ENCODE measurements around the gene MTMR4.

MTMR4 gene

DNA sequence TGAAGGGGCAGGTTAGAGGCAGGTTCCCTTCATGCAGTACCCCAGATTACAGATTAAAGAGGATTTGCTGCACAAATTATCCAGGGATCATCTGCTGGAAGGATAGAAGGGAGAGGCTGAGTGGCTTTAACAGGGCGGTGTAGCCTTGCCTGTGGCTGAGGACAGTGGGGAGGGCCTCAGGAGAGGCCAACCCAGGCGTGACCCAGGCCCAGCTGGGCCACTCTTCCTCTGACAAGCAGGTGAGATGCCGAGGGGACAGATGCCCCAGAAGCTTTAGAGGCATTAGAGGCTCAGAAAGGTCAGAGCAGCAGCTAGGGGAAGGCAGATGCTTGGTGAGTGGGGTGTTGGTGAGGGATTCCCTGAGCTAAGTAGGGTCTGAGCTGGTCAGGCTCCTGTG, 18.1 kb upstream of the MTMR4 start:
- no peak for TF ChIP-seq ZFX (IDR thresholded peaks at IDR 0.05)
- TF ChIP-seq, protein P1, sequence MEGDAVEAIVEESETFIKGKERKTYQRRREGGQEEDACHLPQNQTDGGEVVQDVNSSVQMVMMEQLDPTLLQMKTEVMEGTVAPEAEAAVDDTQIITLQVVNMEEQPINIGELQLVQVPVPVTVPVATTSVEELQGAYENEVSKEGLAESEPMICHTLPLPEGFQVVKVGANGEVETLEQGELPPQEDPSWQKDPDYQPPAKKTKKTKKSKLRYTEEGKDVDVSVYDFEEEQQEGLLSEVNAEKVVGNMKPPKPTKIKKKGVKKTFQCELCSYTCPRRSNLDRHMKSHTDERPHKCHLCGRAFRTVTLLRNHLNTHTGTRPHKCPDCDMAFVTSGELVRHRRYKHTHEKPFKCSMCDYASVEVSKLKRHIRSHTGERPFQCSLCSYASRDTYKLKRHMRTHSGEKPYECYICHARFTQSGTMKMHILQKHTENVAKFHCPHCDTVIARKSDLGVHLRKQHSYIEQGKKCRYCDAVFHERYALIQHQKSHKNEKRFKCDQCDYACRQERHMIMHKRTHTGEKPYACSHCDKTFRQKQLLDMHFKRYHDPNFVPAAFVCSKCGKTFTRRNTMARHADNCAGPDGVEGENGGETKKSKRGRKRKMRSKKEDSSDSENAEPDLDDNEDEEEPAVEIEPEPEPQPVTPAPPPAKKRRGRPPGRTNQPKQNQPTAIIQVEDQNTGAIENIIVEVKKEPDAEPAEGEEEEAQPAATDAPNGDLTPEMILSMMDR (conservative IDR thresholded peaks at IDR 0.05): no peak
- H3K27ac ChIP-seq: no peak overlapping the region

DNA sequence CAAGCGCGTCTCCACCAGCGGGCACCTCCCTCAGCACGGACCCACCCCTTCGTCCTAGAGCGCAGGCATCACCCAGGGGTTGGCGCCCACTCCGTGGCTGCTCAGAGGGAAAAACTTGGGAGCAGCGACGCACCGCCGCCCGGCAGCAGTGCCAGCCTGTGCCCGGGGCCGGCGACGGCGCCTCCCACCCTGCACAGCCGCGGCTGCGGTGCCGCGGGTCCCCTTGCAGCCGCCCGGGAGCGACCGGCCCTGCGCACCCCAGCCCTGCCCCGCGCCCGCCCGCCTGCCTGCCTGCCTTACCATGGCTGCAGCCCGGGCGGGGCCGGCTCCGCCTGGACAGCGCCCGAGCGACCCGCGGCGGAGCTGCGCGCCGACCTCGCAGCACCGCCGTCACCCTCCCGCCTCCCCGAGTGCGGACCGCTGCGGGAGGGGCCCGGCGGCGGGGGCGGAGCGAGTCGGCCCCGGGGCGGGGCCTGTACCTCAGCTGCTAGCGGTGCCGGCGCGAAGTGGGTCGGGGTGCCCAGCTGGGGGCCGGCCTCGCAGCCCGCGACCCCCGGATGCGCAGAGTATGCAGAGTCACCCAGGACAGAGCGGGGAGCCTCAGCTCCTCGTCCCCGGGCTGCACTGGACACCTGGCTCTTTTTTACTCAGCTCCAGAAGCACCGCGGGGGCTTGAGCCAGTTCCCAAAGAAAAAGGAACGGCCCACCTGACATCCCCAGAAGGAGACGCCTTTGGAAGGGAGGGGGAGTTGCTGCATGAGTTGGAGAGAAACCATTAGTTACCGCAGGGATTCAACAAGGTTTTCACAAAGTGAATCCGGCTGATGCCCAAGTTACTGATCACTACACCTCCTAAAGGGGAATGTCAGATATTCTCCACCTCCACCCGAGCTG, 17.5 kb upstream of the MTMR4 start:
- H3K27ac ChIP-seq: no peak overlapping the region
- no peak for TF ChIP-seq ZFX (IDR thresholded peaks at IDR 0.05)
- TF ChIP-seq, protein P1 (conservative IDR thresholded peaks at IDR 0.05): no peak

DNA sequence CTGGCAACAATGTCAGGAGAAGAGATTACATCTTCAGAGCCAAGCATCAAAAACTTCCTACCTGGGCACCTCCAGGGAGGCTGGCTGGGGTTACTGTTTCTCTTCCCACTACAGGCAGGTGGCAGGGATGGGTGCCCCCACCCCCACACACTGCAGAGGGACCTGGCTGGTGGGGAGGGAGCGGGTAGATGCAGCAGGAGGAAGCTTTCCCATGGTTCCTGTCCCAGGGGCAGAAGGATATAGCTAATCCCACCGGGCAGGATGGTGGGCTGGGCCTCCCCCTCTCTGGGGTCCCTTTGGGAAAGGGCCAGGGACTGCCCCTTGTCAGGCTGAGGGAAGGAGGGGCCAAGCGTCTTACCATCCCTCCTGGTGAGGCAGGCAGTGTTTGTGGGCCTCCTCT, 16.7 kb upstream of the MTMR4 start:
- no peak overlapping the region for H3K27ac ChIP-seq
- TF ChIP-seq, protein P1 (conservative IDR thresholded peaks at IDR 0.05): no peak
- TF ChIP-seq ZFX (IDR thresholded peaks at IDR 0.05): no peak

DNA sequence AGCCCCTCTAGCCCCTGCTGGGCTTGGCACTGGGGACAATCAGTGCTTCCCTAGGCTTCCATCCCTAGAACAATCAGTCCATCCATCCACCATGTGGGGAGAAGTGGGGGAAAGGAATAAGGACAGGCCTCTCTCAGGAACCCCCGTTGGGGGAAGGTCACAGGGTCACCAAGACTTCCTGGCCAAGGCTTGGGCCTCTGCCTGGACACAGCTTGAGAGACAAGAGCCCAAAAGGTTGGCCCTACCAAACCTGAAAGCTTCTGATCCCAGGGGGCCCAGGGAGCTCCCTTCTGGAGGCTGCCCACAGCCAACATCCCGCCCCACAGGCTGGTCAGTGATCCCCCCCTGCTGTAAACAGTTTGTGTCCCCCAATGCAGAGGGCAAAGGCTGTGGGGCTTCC, 16.2 kb upstream of the MTMR4 start:
- H3K27ac ChIP-seq: no peak overlapping the region
- TF ChIP-seq, protein P1 (conservative IDR thresholded peaks at IDR 0.05): no peak
- TF ChIP-seq ZFX (IDR thresholded peaks at IDR 0.05): no peak

DNA sequence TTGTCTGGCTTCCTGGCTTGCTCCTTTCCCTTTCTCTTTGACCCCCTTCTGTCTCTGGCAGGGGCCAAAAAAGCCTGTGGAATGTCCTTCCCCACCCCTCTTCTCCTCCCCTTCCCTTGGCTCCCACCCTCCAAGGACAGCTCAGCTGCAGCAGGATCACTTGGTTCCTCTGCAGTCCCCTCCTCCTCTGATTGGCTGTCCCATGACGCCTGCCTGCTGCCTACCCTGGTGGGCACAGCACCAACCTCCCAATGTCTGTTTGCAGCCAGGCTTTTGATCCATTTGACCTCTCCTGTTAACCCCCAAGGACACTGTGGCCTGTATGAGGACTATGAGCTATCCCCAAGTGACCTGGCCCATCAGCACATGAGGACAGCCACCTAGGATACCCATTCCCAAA, 14.8 kb upstream of the MTMR4 start:
- no peak overlapping the region for H3K27ac ChIP-seq
- TF ChIP-seq, protein P1 (conservative IDR thresholded peaks at IDR 0.05): no peak
- TF ChIP-seq ZFX (IDR thresholded peaks at IDR 0.05): no peak

DNA sequence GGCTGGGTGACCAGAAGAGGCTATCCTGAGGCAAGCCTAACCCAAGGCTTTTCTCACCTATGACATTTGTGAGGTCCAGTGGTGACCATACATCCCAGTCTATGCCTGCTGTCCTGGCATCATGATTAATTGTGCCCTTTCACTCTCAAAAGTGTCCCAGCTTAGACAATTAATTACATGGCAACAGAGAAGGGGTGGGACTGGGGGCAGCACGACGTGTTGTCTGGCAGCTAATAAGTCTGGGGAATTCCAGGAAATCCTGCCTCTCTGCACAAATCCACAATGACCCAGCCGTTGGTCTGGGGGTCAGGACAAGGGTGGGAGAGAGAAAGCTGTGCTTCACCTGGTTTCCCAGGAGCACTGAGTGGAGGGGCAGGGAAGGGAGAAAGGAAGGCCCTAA, 14.0 kb upstream of the MTMR4 start:
- no peak overlapping the region for H3K27ac ChIP-seq
- TF ChIP-seq ZFX (IDR thresholded peaks at IDR 0.05): no peak
- TF ChIP-seq, protein P1 (conservative IDR thresholded peaks at IDR 0.05): no peak

DNA sequence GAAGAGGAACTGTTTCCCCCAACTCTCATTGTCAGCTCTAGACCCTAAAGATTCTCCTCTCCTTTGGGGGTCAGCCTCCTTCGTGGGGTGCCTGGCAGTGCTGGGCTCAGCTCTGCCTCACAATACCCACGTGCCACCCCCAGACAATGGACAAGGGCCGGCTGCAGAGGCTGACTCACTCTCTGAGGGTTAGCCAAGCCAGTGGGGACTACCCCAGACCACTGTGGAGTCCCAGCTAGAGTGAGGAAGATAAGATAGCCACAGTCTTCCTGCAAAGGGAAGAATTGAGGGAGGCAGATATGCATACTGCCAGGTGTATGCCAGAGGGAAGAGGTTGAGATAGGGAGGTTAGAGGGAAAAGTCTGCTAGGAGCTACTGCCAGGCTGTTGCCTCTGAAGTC, 13.5 kb upstream of the MTMR4 start:
- TF ChIP-seq ZFX (IDR thresholded peaks at IDR 0.05): no peak
- TF ChIP-seq, protein P1 (conservative IDR thresholded peaks at IDR 0.05): no peak
- H3K27ac ChIP-seq: no peak overlapping the region

All from C4-2B (cell line).